SH-SY5Y (cell line): Measurements from ENCODE around the gene SIGLEC9.

Experiments
- GATA2 ChIP-seq: IDR thresholded peaks from 2 replicates; pipeline ENCODE4 v1.6.1; 2011; ENCODE audit warnings: mild to moderate bottlenecking, low read depth, low read length
- GATA3 ChIP-seq: IDR thresholded peaks from 2 replicates; pipeline ENCODE4 v1.6.1; 2011; ENCODE audit warnings: low read depth, mild to moderate bottlenecking, low read length, moderate library complexity

Gene SIGLEC9

GRCh38 chr19:51091895-51092873 is 32.5 kb upstream of the SIGLEC9 start:
- TF ChIP-seq GATA3 (no peak), GATA2 (no peak)

GRCh38 chr19:51093101-51093500 is 31.6 kb upstream of the SIGLEC9 start:
- TF ChIP-seq GATA3 (no peak), GATA2 (no peak)

- TF ChIP-seq GATA2 = no peak
- TF ChIP-seq GATA3 = no peak
These were observed 31.0 kb upstream of the SIGLEC9 start for GRCh38 chr19:51093510-51094345.

- no peak for TF ChIP-seq GATA2
- no peak for TF ChIP-seq GATA3
These were observed 29.9 kb upstream of the SIGLEC9 start for GRCh38 chr19:51094696-51095279.

GRCh38 chr19:51096473-51097165 is 28.1 kb upstream of the SIGLEC9 start:
- no peak for TF ChIP-seq GATA2
- TF ChIP-seq GATA3 = no peak

GRCh38 chr19:51097166-51097738 is 27.5 kb upstream of the SIGLEC9 start:
- TF ChIP-seq GATA2 (no peak), GATA3 (no peak)

- TF ChIP-seq GATA3 (no peak), GATA2 (no peak)
These were observed 26.9 kb upstream of the SIGLEC9 start for GRCh38 chr19:51097796-51098195.

- TF ChIP-seq GATA3 = no peak
- TF ChIP-seq GATA2 = no peak
These were observed 26.2 kb upstream of the SIGLEC9 start for GRCh38 chr19:51098365-51099046.

- TF ChIP-seq GATA2 = no peak
- TF ChIP-seq GATA3 = no peak
These were observed 25.7 kb upstream of the SIGLEC9 start for GRCh38 chr19:51099047-51099382.

- TF ChIP-seq GATA2 (no peak), GATA3 (no peak)
These were observed 24.1 kb upstream of the SIGLEC9 start for GRCh38 chr19:51100601-51101000.

GRCh38 chr19:51101171-51101865 is 23.4 kb upstream of the SIGLEC9 start:
- TF ChIP-seq GATA3 (no peak), GATA2 (no peak)

- no peak for TF ChIP-seq GATA3
- TF ChIP-seq GATA2 = no peak
These were observed 21.7 kb upstream of the SIGLEC9 start for GRCh38 chr19:51102991-51103390.
